A549 treated with AZD9567 at 1 μM for 4 hours (cell line): ENCODE results near the gene TIAM1. TPM values are rescaled to one million over a fixed set of nuclear protein-coding genes. Genes with fewer than 3 reads are reported as not detected.

Source experiments
- total RNA-seq: library from RNA; stranded (reverse); fragments of 200-300 nt; extraction: Qiagen RNA extraction; gene quantifications from 5 replicates; pipeline ENCODE4 v1.2.3, GENCODE V29; 2022; ENCODE audit not compliant: insufficient read depth

TIAM1 gene
- 0.48 to 0.82 TPM (median 0.52 TPM) in 5 replicates for total RNA-seq

GRCh38 chr21:31343680-31344480 lies at the start of gene TIAM1:
Gene TIAM1 (minus strand): TSS chr21:31344261. CDS start chr21:31266972, 77,289 bp downstream.

